NCI-H1105 treated with DMSO at 0.1 percent for 48 hours (cell line): ENCODE data around the gene SEMA3D.

Experiments used
- DNase-seq: peaks from one replicate; lab custom pipeline; 2025; lab: John Stamatoyannopoulos, UW

Gene SEMA3D

DNA sequence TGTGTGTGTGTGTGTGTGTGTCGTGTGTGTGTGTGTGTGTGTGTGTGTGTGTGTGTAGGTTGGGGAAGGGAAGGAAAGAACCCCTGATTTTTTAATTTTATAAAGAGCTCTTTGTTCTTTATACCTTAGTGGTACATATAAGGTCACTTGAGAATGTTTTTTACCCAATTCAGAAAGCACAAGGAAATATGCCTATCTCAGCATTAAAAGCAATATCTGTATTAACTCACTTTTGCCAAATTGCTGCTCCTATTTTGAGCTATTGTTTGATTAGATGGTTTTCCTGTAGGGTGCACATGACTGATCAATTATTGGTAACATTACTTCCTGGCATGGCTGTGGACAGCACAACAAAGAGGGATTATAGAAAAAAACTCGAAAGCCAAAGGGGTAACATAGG lies 60.5 kb downstream of the SEMA3D start:
- DNase-seq: no peak

DNA sequence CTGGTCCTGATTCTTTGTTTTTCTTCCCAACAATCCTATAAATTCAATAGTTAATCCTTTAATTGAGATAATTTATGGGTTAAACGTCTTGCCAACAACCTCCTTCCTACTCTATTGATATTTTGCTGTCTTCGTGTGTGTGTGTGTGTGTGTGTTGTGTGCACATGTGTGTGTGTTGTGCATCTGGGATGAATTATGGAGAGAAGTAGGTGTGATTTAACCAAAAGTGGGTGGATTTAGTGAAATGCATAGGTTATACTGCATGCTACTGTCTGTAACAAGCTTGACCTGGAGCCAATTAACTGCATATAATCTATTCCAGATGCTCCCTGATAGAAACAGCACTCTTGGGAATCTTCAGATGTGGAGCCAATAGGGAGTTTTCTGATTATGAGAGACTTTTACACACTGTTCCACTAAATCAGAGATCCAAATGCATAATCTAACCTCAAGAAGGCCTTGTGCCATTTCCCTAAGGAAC lies 61.2 kb downstream of the SEMA3D start:
- no peak for DNase-seq

DNA sequence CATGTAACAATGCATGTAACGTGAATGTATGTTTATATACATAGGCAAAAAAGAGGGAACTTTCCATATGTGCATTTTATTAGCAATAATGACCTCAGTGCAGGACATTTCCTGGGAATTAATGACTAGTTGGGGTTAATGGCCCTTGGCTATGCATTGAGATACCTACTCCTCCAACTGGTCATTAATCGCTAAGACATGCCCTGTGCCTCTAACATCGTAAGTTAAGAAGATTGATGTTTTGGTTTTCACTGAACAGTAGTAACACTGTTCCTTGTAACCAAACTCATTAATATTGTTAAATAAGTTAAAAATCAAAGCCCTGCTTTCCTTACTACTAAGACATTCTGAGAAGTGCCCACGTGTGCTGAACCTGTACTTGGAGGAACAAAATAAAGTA lies 61.7 kb downstream of the SEMA3D start:
- DNase-seq: no peak

DNA sequence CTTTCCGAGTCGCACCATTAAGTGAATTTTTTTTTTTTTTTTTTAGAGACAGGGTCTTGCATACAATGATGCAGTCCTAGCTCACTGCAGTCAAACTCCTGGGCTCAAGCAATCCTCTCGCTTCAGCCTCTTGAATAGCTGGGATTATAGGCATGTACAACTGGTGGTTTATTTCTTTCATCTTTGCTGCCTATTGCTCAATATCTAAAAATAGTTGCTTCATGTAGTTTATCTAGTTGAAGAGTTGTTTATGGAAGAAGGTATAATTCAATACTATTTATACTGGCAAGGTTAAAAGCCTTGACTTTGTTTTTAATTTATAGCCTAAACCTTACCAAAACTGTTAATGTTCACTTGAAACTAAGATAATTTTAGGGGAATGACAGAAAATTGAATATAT lies 66.9 kb downstream of the SEMA3D start:
- DNase-seq: no peak

GRCh38 chr7:85115862-85116261 lies 71.0 kb downstream of the SEMA3D start:
- no peak for DNase-seq

DNA sequence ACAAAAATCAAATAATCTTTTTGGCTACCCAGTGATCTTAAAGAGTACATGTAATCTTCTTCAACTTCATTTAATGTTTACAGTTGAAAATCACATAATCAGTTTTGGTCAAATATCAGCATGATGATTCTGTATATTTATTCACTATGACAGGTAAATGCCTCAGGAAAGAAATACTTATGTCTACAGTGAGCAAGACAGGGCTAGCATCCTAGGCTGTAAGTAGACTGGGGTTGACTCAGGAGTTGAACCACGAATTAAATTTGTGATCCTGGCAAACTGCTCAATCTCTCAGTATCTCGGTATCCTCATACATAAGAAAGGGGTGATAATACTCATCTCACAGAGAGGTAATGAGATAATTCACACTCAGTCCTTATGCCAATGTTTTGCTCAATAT lies 71.8 kb downstream of the SEMA3D start:
- DNase-seq: no peak

- DNase-seq: no peak
These were observed 72.5 kb downstream of the SEMA3D start for GRCh38 chr7:85114342-85114741.

DNA sequence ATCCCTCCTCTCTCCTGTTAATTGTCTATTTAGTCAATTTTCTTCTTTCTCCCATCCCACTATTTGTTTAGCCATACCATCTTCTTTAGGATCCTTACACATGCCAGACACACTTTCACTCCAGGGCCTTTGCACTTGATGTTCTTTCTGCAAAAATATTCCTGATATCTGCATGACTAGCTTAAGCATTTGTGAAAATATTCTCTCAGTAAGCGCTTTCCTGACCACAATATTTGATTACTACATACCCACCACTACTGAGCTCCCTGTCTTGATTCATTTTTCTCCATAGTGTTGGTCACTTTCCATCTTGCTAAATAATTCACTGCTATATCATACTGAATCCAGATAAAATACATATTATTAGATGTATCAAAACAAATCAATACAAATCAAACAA lies 75.1 kb downstream of the SEMA3D start:
- no peak for DNase-seq

GRCh38 chr7:85106719-85107118 lies 80.1 kb downstream of the SEMA3D start:
- no peak for DNase-seq

GRCh38 chr7:85104432-85105205 lies 82.2 kb downstream of the SEMA3D start:
- DNase-seq: no peak

GRCh38 chr7:85103962-85104361 lies 82.9 kb downstream of the SEMA3D start:
- DNase-seq: no peak

- no peak for DNase-seq
These were observed 83.5 kb downstream of the SEMA3D start for GRCh38 chr7:85103357-85103756.

DNA sequence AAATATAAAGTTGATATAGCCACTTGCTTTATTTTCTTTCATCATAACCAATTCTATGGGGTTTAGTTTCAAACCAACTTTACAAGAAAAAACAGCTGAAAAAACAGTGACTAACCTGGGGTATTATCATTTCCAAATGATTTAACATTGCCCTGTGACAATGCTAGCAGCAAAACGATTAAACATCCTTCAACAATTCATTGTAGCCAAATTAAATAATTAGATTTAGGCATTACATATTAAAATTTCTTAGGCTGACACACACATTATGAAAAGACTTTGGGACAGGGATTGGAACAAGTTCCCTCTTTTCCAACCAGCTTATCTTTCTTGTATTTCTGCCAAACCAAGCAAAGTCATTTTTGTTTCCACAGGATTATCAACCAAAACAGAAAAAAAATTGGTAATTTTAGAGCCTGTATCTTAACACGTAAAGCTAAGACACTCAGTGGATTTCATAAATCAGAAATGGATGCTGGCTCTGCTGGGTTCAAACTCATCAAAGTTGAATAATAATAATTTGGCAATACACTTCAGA lies 84.0 kb downstream of the SEMA3D start:
- no peak for DNase-seq

GRCh38 chr7:85101347-85101746 lies 85.5 kb downstream of the SEMA3D start:
- no peak for DNase-seq

DNA sequence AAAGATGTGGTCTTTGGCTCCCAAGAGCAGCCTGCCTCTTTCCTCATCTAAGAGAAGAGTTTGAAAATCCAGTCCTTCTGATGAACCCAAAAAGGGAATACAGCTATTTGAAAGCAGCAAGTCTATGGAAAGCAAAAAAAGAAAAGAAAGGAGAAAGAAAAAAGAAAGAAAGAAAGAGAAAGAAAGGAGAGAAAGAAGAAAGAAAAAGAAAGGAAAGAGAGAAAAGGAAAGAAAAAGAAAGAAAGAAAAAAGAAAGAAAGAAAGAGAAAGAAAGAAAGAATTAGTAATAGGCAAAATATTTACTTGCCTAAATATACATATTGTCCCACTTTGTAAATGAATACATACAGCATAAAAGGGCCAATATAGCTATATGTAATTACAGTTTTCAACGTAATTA lies 89.0 kb downstream of the SEMA3D start:
- no peak for DNase-seq

DNA sequence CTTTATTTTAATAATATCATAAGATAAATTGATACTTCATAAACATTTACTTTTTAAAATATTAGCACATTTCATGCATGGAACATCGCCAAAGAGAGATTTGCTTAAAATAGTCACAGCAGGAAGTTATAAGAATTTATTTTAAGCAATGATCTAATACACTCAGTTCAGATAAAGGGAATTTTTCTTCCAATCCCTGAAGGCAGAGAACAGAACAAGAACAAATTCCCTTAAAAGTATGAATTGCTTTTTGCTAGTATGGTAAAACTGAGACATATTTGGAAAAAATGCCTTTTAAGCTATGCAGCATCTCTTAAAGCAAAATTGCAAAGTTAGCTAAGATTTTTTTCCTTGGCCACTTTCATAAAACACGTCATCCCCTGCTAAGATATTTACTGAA lies 91.0 kb downstream of the SEMA3D start:
- DNase-seq: no peak

DNA sequence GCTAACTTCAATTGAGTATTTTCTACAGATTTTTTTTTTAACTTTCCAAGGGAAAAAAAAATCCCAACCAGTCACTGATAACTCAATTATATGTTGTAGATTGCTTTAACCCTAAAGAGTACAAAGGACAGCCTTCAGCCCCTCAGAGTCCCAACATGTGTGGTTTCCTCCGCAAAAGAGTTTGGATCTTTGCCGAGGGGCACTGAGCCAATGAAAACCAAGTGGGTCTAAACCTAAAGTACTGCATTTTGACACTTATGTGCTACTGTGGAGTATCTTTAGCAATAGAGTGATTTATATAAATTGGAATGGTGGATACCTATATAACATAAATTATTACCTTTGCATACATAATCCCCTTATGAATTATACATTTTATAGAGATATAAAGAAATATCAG lies 91.5 kb downstream of the SEMA3D start:
- DNase-seq: no peak

GRCh38 chr7:85094046-85094725 lies 92.7 kb downstream of the SEMA3D start:
- DNase-seq: no peak

DNA sequence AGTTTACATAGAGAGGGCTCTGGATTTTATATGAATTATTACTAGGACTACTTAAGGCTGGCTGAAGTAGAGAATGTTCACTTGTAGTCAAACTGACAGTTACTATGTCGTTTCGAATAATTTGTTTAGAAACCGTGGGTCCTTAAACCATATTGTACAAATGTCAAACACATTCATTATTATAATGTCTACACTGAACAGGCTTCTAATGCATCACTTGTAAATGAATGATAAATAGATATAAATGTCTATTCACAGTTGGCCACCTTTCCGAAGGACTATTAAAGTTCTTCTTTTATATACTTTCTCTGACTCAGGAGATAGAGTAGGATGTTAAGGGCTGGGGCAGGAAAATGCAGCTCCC lies 95.3 kb downstream of the SEMA3D start:
- no peak for DNase-seq

GRCh38 chr7:85090919-85091564 lies 95.8 kb downstream of the SEMA3D start:
- DNase-seq: no peak

DNA sequence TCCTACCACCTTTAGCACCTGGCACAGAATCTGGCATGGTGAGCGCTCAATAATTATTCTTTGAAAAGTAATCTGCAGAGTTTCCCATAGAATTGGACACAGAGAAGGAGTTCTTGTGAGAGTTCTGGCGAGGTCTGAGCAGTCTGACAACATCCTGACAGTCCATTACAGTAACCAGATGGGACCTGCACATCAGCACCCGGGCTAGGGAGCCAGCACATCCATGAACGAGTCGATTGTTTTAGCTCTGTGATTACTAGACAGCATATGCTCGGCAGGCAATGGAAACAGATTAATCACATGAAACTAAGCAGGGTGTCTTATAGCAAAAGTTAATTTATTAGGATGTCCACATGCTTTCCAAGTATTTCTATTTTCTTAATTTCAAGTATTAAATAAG lies 96.7 kb downstream of the SEMA3D start:
- DNase-seq: no peak

DNA sequence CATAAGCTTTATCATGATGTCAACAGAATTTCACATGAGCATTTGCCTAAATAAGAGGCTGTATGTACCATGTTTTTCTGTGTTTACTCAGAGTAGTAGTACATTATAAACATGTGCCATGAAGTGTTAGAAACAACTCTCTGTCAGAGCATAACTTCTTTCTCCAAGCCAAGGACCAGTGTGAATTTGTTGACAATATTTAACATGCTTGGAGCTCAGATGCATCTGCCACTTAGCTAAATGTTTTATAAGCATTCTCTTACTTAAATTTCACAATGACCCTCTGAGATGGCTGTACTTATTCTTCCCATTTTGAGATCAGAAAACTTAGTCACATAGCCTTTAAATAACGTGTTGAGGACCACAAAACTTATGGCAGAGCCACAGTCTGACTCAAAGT lies 105.0 kb downstream of the SEMA3D start:
- DNase-seq: no peak

- DNase-seq: no peak
These were observed 105.5 kb downstream of the SEMA3D start for GRCh38 chr7:85081392-85081791.
